Activated gamma-delta T cell treated with Interleukin-2 at 50 U/mL for 16 hours (primary cell): ENCODE results near the gene TMEM120B.

ENCODE experiments used
- DNase-seq: peaks from one replicate; pipeline ENCODE4 v3.0.0-alpha.2; 2020

Gene TMEM120B

DNA sequence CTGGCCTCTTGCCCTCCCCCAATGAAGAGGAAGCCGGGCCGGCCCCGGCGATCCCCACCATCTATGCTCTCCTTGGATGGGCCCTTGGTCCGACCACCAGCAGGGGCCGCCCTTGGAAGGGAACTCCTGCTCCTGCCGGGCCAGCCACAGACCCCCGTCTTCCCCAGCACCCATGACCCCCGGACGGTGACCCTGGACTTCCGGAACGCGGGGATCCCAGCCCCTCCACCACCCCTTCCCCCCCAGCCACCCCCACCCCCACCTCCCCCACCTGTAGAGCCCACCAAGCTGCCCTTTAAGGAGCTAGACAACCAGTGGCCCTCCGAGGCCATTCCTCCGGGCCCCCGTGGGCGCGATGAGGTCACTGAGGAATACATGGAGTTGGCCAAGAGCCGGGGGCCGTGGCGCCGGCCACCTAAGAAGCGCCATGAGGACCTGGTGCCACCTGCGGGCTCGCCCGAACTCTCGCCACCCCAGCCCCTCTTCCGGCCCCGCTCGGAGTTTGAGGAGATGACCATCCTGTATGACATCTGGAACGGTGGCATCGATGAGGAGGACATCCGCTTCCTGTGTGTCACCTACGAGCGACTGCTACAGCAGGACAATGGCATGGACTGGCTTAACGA, 110.7 kb downstream of the TMEM120B start:
- DNase-seq: no peak

DNA sequence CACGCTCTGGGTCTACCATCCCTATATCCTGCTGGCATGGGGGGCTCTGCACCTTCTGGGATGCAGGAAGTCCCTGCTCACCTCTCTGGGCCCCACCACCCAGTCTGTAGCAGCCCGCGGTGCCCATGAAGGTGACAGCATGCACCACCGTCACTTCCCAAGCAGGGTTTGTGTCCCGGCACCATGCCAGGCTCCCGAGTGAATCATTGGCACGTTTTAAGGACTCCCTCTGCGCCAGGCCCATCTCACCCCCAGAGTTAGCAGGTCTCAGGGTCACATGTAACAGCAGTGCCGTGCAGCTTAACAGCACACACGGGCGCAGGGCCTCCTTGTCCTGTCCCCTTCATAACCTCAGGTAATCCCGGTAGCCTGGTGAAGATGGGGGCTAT, 111.2 kb downstream of the TMEM120B start:
- DNase-seq: no peak

GRCh38 chr12:121825041-121825523, 112.5 kb downstream of the TMEM120B start:
- DNase-seq: no peak

GRCh38 chr12:121826318-121827150, 114.0 kb downstream of the TMEM120B start:
- no peak for DNase-seq

GRCh38 chr12:121827351-121828099, 115.0 kb downstream of the TMEM120B start:
- DNase-seq: no peak

- no peak for DNase-seq
These were observed 115.8 kb downstream of the TMEM120B start for GRCh38 chr12:121828306-121828705.

GRCh38 chr12:121828826-121829225, 116.3 kb downstream of the TMEM120B start:
- no peak for DNase-seq

- no peak for DNase-seq
These were observed 116.8 kb downstream of the TMEM120B start for GRCh38 chr12:121829250-121829918.

DNA sequence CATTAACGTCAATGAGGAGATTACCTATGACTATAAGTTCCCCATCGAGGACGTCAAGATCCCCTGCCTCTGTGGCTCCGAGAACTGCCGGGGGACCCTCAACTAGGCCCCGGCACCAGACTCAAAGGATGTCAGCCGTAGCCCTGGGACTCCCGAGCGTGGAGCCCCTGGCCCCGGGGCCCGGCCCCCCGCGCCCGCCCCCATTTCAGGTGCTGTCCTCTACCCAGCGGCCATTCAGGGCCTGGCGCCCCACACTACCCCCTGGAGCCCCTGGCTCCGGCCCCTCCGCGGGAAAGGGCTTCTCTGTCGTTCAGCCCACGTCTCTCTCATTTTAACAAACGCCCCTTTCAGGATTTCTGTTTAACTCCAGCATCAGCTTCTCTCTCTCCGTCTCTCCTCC, 117.6 kb downstream of the TMEM120B start:
- no peak for DNase-seq

GRCh38 chr12:121830588-121831265, 118.2 kb downstream of the TMEM120B start:
- DNase-seq: no peak
